ENCODE results near the gene KIFC3. TPM values are rescaled to one million over a fixed set of nuclear protein-coding genes. Genes with fewer than 3 reads are reported as not detected.
"Not testable (repeated sequence)": the region's sequence is repeated elsewhere in the genome, so short reads cannot be mapped to it uniquely, and the experiment has no call there.

Gene KIFC3, protein sequence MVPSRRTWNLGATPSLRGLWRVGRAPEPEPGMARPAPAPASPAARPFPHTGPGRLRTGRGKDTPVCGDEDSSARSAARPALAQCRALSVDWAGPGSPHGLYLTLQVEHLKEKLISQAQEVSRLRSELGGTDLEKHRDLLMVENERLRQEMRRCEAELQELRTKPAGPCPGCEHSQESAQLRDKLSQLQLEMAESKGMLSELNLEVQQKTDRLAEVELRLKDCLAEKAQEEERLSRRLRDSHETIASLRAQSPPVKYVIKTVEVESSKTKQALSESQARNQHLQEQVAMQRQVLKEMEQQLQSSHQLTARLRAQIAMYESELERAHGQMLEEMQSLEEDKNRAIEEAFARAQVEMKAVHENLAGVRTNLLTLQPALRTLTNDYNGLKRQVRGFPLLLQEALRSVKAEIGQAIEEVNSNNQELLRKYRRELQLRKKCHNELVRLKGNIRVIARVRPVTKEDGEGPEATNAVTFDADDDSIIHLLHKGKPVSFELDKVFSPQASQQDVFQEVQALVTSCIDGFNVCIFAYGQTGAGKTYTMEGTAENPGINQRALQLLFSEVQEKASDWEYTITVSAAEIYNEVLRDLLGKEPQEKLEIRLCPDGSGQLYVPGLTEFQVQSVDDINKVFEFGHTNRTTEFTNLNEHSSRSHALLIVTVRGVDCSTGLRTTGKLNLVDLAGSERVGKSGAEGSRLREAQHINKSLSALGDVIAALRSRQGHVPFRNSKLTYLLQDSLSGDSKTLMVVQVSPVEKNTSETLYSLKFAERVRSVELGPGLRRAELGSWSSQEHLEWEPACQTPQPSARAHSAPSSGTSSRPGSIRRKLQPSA
- total RNA-seq, result 10 to 100 TPM; 10.0 to 31.2 (median 21.6) TPM
- 1 to 10 TPM; 2.5 to 7.2 (median 6.4) TPM for polyA plus RNA-seq

DNA sequence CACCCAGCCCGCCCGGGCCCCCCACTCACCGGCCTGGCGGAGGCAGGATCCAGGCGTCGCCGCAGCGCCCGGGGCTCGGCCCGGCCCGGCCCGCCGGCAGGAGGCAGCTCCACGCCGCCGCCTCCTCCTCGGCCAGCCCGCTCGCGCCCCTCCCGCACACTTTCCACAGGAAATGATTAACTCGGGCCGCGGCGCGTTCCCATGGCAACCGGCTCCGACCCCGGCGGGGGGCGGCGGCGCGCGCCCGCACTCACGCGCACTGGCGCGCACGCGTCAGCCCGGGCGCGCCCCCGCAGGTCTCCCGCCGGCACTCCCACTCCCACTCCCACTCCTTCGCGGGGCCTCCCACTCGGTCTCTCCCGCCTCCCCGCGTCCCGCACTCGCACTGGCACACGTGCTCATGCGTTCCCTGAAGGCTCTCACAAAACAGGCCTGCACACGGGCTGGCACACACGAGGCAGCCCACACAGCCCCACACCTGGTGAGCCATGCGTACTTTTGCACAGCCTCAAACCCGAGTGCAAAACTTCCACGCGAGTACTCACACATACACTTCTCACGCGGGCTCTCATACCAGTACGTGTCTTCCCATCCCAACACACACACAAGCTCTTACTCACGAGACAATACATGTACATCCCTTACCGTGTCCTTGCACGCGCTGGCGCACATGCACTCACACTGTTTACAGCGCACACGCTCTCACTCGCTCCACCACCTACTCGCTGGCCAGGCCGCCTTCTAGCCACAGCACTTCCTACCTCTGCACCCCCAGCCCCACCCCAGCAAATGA is at the start of gene KIFC3:
KIFC3 (minus strand) TSS at position 151 of the 793 bp plus-strand sequence. CDS start 4,248 bp downstream, outside the sequence.
- Histone ChIP-seq H3K27me3 (no peaks in the 10 kb centered on the region), H3K4me1 (peaks cover 0 to 69% (median 53%) of the 10 kb centered on the region in 4 donors), H3K36me3 (peaks cover 0 to 3% (median 2%) of the 10 kb centered on the region in 4 donors), H3K27ac (peak within 1 kb of the TSS; percentile 83 to 92 (median 84)), H3K9me3 (no peaks in the 10 kb centered on the region), H3K4me3 (peak within 1 kb of the TSS; percentile 48 to 77 (median 66))
- whole genome bisulfite sequencing, 2 donors, result 2 to 12% methylated on average over 78 of the region's 78 CpGs
- peak; percentile 92 for DNase-seq
- TF ChIP-seq EP300 (IDR thresholded peaks at IDR 0.05) (no peak), POLR2AphosphoS5 (IDR thresholded peaks at IDR 0.05) (peak in 1 of 4 donors; percentile 56), POLR2A (IDR thresholded peaks at IDR 0.05) (no peak)
- TF ChIP-seq, protein P1, sequence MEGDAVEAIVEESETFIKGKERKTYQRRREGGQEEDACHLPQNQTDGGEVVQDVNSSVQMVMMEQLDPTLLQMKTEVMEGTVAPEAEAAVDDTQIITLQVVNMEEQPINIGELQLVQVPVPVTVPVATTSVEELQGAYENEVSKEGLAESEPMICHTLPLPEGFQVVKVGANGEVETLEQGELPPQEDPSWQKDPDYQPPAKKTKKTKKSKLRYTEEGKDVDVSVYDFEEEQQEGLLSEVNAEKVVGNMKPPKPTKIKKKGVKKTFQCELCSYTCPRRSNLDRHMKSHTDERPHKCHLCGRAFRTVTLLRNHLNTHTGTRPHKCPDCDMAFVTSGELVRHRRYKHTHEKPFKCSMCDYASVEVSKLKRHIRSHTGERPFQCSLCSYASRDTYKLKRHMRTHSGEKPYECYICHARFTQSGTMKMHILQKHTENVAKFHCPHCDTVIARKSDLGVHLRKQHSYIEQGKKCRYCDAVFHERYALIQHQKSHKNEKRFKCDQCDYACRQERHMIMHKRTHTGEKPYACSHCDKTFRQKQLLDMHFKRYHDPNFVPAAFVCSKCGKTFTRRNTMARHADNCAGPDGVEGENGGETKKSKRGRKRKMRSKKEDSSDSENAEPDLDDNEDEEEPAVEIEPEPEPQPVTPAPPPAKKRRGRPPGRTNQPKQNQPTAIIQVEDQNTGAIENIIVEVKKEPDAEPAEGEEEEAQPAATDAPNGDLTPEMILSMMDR (IDR thresholded peaks at IDR 0.05), result no peak
- intact Hi-C loops (cut with DNase I), result loop anchor here (2.0 to 10.0 kb wide), 5 partner anchors 46 to 322 kb away; partner anchors contain the start of genes CFAP20, KATNB1, USB1 and ZNF319

DNA sequence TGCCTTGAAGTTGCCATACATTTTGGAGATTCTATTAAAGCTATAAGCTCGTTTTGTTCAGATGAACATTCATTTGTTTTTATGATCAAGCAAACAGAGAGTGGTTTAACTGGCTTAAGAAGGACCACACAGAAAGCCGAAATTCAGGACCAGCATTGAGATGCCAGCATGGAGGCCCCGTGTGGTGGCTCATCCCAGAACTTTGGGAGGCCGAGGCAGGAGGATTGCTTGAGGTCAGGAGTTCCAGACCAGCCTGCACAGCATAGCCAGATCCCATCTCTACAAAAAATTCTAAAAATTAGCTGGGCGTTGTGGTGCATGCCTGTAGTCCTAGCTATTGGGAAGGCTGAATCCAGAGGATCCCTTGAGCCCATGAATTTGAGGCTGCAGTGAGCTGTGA is 45.9 kb upstream of the KIFC3 start:
- TF ChIP-seq POLR2AphosphoS5 (IDR thresholded peaks at IDR 0.05), result no peak
- no peak for DNase-seq
- WGBS, 2 donors, result 77 to 88% methylated on average over 5 of the region's 5 CpGs
- intact Hi-C loops (cut with DNase I), result no loop called here
- Histone ChIP-seq H3K4me3 (no peak overlapping the region), H3K36me3 (no peaks in the 10 kb centered on the region), H3K27ac (no peak overlapping the region), H3K9me3 (no peaks in the 10 kb centered on the region), H3K4me1 (no peaks in the 10 kb centered on the region), H3K27me3 (no peaks in the 10 kb centered on the region)

DNA sequence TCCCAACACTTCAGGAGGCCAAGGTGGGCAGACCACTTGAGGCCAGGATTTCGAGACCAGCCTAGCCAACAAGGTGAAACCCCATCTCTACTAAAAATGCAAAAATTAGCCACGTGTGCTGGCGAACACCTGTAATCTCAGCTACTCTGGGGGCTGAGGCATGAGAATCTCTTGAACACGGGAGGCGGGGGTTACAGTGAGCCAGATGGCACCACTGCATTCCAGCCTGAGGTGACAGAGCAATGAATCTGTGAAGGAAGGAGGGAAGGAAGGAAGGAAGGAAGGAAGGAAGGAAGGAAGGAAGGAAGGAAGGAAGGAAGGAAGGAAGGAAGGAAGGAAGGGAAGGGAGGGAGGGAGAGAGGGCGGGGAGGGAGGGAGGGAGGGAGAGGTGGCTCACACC is 44.6 kb upstream of the KIFC3 start:
- H3K4me3 ChIP-seq; H3K9me3 ChIP-seq; H3K4me1 ChIP-seq; DNase-seq; H3K27me3 ChIP-seq; H3K36me3 ChIP-seq; H3K27ac ChIP-seq; intact Hi-C loops (cut with DNase I): not testable (repeated sequence)
- 75 to 83% methylated on average over 6 of the region's 6 CpGs for WGBS, 2 donors

DNA sequence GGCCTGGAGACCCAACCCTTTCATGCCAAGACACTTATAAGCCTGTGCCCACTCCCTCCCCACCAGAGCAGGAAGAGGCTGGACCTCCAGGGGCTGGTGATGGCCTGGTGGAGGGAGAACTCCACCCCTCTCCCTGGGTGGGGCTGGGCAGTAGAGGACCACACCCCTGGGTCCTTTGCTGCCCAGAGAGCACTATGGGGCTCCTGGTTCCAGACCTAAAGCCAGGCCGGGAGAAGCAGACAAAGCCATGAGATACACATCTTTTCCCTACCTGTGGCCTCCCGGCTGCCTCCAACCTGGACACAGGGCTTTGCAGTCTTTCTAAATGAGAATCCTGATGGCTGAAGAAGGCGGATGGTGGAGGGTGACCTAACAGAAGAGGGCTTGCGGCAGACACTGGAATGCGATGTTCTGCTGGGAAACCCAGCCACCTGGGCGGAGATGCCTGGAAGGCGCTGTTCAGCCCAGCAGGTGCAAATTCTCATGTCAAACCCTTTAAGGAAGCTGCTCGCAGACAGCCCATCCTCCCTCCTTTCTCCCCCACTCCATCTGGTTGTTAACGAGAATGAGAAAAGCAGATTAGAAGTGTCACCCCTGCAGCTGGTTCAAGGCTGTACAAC is 43.9 kb upstream of the KIFC3 start:
- intact Hi-C loops (cut with DNase I), result no loop called here
- H3K27me3 ChIP-seq, result no peaks in the 10 kb centered on the region
- no peaks in the 10 kb centered on the region for H3K4me1 ChIP-seq
- no peak for TF ChIP-seq EP300 (IDR thresholded peaks at IDR 0.05)
- H3K9me3 ChIP-seq, result no peaks in the 10 kb centered on the region
- 56 to 64% methylated on average over 9 of the region's 9 CpGs for WGBS, 2 donors
- H3K27ac ChIP-seq, result no peak overlapping the region
- H3K36me3 ChIP-seq, result no peaks in the 10 kb centered on the region
- no peak for DNase-seq
- no peak overlapping the region for H3K4me3 ChIP-seq

DNA sequence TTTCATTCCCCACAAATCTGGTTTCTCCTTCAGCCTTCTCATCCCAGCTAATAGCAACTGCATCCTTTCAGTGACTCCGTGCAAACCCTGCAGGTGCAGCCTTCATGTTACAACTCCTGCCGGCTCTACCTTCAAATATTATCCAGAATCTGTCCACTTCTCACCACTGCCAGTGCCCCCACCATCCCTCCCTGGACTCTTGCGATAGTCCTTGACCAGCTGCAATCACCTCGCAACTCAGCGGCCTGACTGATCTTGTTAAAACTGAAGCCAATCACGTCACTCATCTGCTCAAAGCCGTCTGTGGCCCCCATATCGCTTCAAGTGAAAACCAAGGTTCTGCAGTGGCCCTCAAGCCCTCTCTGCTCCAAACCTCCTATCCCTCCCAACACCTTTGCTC is 42.8 kb upstream of the KIFC3 start:
- DNase-seq, result no peak
- Histone ChIP-seq H3K27me3 (no peaks in the 10 kb centered on the region), H3K36me3 (no peaks in the 10 kb centered on the region), H3K27ac (no peak overlapping the region), H3K4me3 (no peak overlapping the region), H3K4me1 (no peaks in the 10 kb centered on the region), H3K9me3 (no peaks in the 10 kb centered on the region)
- intact Hi-C loops (cut with DNase I), result no loop called here
- no peak for TF ChIP-seq EP300 (IDR thresholded peaks at IDR 0.05)
- TF ChIP-seq POLR2AphosphoS5 (IDR thresholded peaks at IDR 0.05), result no peak
- TF ChIP-seq, protein P1 (IDR thresholded peaks at IDR 0.05), result no peak
- TF ChIP-seq POLR2A (IDR thresholded peaks at IDR 0.05), result no peak
- 81 to 88% methylated on average over 8 of the region's 8 CpGs for WGBS, 2 donors

Measured in sigmoid colon (tissue), 7 donors.